HG03060 (cell line): ENCODE data around the gene FMN2.

Source experiments
- ATAC-seq: cut with Tn5 transposase; IDR thresholded peaks from one replicate; pipeline ENCODE4 v1.9.1; 2021; ENCODE audit warnings: low read depth, moderate number of reproducible peaks; ENCODE audit not compliant: unreplicated experiment

The FMN2 gene

DNA sequence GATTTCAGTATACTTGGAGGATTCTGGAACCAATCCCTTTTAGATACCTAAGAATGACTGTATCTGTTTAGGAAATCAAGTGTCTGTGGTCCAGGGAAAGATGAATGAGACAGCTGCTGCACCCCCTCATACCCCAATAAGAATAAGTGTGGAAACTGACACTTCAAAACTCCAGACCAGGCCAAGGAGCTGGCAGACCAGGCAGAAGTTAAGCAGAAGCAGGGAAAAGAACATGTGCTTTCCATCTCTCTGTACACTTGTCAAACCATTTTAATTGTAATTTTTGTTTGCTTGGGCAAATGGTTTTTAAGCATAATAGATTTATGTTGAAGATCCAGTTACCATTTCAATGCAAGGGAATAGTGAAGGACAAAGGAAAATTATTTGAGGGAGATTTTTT, 420.1 kb downstream of the FMN2 start:
- no peak for ATAC-seq

DNA sequence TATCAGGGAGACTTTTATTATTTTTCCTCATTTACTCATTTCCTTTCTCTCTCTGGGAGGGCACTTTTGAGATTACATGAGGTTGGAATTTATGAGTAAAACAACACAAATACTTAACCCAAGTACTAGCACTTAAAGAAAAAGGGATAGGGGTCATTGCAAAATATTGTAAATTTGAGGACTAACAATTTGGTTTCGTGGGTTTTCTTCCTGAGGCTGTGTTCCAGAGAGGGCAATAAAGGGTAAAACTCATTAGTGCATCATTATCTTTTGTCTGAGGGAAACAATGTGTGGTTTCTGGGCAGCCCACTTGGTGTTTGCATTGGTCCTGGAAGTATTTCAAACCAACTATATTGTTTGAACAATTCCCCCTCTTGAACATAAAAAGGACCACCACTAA, 423.8 kb downstream of the FMN2 start:
- ATAC-seq: no peak

DNA sequence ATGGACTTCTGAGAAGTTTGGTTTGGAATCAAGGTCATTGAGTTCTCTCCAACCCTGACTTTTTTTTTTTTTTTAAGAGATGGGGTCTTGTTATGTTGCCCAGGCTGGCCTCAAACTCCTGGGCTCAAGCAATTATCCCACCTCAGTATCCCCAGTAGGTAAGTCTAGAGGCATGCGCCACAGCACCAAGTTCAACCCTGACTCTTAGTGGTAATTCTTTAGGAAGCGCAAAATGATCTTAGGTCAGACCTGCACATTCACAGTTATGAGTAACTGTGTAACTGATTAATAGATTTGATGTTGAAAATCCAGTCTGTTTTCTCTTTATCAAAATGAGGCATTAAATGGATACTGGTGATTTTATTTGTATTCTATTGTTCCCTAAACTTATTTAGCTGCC, 424.4 kb downstream of the FMN2 start:
- ATAC-seq: no peak

DNA sequence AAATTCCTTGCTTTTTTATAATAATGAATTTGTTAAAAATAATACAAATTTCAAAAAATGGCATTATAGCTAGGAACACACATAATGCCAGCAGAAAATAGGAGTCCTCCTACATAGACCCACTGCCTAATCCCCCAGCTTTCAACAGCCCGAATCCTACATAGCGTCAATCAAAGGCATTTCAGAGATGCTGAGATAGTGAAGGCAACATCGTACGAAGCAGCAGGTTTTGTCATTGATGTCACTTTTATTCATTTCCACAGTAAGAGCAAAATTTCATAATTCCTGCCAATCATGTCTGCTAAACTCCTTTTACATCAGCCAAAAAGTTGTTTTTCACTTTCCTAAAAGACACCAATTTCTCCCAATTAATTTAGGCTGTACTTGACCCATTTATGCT, 426.2 kb downstream of the FMN2 start:
- ATAC-seq: no peak

DNA sequence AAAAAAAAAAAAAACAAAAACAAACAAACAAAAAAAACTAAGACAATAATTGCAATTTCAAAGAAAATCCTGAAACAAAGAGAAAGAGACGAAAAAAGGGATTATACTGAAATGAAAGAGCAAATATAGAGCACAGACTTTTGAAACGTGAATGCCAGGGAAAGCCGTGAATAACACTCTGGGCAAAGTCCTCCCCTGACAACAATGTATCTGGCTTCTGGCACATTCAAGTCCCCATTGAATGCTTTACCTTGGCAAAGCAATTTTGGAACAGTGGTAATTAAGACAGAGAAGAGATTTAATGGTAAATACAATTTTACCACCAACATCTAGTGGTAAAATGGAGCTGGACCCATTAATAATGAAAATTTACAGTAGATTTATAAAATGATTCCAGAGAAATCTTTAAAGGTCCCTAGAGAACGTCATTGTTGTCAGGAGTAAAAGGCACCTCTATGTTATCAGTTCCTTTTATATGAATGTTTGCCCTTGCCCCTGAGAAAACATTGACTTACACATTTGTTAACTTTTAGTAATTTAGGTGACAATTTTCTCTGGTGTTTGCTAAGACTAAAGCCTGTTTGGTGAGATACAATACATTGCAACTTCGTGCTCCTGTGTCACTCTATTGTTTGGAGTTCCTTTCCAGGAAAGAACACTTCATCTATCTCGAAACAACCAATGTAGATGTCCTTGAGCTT, 430.6 kb downstream of the FMN2 start:
- no peak for ATAC-seq

DNA sequence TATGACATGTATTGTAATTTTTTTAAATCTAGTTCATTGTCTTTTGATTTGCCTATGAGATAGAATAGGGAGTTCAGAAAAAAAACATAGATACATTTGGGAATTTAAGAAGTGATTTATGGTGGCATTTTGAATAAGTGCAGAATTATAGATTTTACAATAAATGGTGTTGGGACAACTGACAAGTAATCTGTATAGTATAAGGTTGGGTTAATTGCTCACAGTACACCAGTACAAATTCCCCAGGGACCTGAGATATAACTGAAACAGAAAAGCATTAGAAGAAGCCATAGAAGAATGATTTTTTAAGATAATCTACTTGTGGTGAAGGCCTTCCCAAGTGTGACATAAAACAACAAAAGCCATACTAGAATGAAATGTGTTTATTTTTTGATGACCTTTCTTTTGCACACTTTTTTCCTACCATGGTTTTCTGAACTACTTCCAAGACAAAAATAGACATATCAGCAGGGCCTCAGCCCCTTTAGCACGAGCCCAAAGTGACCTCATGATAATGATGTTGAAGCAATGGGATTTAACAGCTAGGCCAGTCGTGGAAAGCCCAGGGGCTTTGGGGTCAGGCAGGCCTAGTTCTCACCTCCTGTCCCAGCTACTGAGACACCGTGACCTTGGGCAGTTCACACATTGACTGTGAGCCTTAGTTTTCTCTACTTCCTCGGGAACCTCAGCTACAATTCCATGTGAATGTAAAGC, 432.8 kb downstream of the FMN2 start:
- ATAC-seq: no peak
